ENCODE results near the gene NAT10.

The NAT10 gene

GRCh38 chr11:34184505-34185015 is 79.1 kb downstream of the NAT10 start:
- no peak for TF ChIP-seq CTCF (conservative IDR thresholded peaks at IDR 0.05; ENCODE audit: control insufficient read depth, insufficient read depth, low read depth, low read length)
- no peak overlapping the region for H3K4me3 ChIP-seq (ENCODE audit: control insufficient read depth, low read depth, low read length)
- no peak for DNase-seq (ENCODE audit: low read depth)

- no peak overlapping the region for H3K4me3 ChIP-seq (ENCODE audit: control insufficient read depth, low read depth, low read length)
- TF ChIP-seq CTCF (conservative IDR thresholded peaks at IDR 0.05; ENCODE audit: control insufficient read depth, insufficient read depth, low read depth, low read length) = no peak
- no peak for DNase-seq (ENCODE audit: low read depth)
Measured at GRCh38 chr11:34185926-34186841, 80.8 kb downstream of the NAT10 start.

- TF ChIP-seq CTCF (conservative IDR thresholded peaks at IDR 0.05; ENCODE audit: control insufficient read depth, insufficient read depth, low read depth, low read length) = no peak
- H3K4me3 ChIP-seq (ENCODE audit: control insufficient read depth, low read depth, low read length) = no peak overlapping the region
- DNase-seq (ENCODE audit: low read depth) = no peak
Measured at GRCh38 chr11:34188181-34188580, 82.8 kb downstream of the NAT10 start.

GRCh38 chr11:34189191-34189590 is 83.8 kb downstream of the NAT10 start:
- TF ChIP-seq CTCF (conservative IDR thresholded peaks at IDR 0.05; ENCODE audit: control insufficient read depth, insufficient read depth, low read depth, low read length) = no peak
- no peak for DNase-seq (ENCODE audit: low read depth)

DNA sequence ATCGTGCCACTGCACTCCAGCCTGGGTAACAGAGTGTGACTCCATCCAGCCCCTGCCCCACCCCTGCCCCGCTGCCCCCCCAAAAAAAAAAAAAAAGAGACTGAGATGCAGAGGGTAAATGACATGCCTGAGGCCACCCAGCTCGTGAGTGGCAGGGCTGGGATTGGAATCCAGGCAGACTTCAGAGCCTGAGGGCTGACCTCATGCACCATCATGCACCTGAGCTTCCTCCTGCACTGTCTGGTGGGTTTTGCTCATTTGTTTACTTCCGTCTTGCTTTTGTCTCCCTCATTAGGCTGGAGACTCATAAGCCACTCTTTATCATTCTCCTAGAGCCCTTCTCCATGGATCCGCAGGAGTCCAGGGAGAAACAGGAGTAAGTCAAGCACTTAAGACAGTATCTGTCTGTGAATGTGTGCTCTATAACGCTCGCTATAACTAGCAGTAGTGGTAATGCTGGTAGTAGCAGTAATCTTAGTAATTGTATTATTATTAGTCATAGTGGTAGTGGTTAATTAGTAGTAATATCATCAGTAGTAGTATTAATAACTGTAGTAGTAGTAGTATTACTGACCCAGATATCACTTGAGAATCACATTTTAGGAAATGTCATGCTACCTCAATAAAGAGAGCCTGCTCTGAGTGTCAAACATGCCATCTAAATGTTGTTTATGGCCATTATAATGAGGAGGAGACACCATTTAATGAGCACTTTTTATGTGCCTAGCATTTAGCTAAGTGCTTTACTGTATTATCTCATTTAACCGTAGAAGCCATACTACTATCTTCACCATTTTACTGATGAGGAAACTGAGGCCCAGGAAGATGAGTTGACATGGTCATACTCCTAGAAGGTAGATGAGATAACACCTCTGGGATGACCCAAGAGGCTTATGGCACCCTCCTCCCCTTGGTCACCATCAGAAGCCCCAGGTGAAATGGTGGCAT is 85.0 kb downstream of the NAT10 start:
- no peak overlapping the region for H3K4me3 ChIP-seq (ENCODE audit: control insufficient read depth, low read depth, low read length)
- DNase-seq (ENCODE audit: low read depth) = no peak
- TF ChIP-seq CTCF (conservative IDR thresholded peaks at IDR 0.05; ENCODE audit: control insufficient read depth, insufficient read depth, low read depth, low read length) = no peak

More at GRCh38 chr11:34189191-34189590, 83.8 kb downstream of the NAT10 start:
- no peak overlapping the region for H3K4me3 ChIP-seq (ENCODE audit: control insufficient read depth, low read depth, low read length)

GRCh38 chr11:34191578-34191977 is 86.1 kb downstream of the NAT10 start:
- no peak for DNase-seq (ENCODE audit: low read depth)
- H3K4me3 ChIP-seq (ENCODE audit: control insufficient read depth, low read depth, low read length) = no peak overlapping the region
- TF ChIP-seq CTCF (conservative IDR thresholded peaks at IDR 0.05; ENCODE audit: control insufficient read depth, insufficient read depth, low read depth, low read length) = no peak

Measured in fibroblast of mammary gland (primary cell).